Measurements from ENCODE around the gene PPM1N.

Gene PPM1N

DNA sequence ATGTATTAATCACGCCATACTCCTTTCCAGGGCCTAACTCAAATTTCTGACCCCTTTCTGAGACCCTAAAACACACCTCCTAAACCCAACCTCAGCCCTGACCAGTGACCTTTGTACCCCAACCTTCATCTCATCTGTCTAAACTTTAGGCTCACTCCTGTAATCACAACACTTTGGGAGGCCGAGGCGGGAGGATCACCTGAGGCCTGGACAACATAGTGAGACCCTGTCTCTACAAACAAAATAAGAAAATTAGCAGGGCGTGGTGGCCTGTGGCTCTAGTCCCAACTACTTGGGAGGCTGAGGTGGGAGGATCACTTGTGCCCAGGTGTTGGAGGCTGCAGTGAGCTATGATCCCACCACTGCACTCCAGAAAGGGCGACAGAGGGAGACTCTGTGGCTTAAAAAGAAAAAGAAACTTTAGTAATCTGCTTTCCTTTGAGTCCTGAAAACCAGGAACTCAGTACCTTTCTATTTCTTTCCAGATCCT, 6.1 kb upstream of the PPM1N start:
- DNase-seq (ENCODE audit: low read depth), result no peak

- DNase-seq (ENCODE audit: low read depth), result peak; percentile 79
Observed at GRCh38 chr19:45492627-45493470, 5.4 kb upstream of the PPM1N start.

DNA sequence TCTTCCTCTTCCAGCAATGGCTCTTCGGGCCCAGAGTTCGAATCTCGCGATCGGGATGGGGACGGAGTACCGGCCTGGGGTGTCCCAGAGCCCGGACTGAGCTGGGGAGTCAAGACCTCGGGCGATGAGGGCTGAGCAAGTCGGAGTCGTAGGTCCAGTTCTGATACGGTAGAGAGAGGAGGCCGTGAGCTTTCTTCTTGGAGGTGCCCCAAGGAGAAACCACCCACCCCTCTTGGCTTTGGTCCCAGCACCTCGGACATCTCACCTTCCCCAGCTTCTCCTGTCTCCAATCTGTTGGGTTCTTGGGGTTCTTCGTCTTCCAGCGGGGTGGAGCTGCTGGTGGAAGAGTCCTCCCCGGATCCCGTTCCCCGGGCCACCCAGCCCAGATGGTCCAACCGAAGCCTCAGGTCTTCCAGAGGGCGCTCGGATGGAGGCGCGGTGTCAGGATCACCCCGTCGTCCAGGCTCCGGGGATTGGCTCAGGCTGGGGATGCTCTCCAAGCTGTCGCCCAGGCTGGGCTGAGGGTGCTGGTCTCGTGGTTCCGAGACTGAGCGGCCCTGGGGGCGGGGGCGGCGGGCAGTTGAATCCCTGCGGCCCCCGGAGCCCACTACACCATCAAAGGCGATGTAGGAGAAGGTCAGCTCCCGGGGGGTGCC, 3.9 kb upstream of the PPM1N start:
- no peak for DNase-seq (ENCODE audit: low read depth)

DNA sequence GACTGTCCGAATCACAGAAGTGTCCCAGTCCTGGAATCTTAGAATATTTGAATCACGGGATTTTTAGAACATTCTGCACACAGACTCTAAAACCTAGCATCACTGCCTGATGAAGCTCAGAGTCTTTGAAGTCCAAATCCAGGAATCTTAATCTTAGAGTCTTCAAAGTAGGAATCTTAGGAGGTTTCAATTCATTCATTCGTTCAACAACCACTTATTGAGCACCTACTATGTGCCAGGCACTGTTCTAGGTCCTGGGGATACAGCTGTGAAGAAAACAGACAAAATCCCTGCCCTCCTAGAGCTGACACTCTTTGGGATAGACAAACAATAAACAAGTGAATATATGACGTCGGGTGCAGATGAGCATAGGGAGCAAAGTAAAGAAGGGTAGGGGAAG, 3.1 kb upstream of the PPM1N start:
- no peak for DNase-seq (ENCODE audit: low read depth)

GRCh38 chr19:45496349-45496953, 1.8 kb upstream of the PPM1N start:
- DNase-seq (ENCODE audit: low read depth), result no peak

DNA sequence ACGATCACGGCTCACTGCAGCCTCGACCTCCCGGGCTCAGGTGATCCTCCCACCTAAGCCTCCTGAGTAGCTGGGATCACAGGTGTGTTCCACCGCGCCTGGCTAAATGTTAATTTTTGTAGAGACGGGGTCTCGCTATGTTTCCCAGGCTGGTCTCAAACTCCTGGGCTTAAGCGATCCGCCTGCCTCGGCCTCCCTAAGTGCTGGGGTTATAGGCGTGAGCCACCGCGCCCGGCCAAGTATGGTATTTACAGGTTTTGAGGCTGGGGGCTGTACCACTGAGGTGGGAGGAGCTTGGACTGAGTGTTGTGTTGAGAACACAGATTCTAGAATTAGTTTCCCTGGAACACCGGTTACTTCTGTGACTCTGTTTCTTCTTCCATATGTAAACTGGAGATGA, 452 bp upstream of the PPM1N start:
- no peak for DNase-seq (ENCODE audit: low read depth)

- DNase-seq (ENCODE audit: low read depth), result no peak
Observed at GRCh38 chr19:45499196-45500180, 1.2 kb downstream of the PPM1N start.

- DNase-seq (ENCODE audit: low read depth), result no peak
Observed at GRCh38 chr19:45500918-45501729, 2.9 kb downstream of the PPM1N start.

DNA sequence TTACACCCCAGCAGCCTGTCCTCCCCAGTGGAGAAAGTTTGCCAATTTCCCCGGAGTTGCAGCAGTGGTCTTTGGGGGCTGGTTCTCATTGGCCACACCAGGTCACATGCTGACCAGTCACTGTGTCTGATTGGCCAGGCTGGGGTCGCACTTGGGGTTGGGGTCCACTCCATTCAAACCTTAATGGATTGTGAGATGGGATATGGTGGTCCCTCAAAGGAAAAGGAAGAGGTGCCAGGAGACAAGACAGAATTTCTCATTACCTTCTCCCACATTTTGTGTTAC, 3.4 kb downstream of the PPM1N start:
- DNase-seq (ENCODE audit: low read depth), result no peak

DNA sequence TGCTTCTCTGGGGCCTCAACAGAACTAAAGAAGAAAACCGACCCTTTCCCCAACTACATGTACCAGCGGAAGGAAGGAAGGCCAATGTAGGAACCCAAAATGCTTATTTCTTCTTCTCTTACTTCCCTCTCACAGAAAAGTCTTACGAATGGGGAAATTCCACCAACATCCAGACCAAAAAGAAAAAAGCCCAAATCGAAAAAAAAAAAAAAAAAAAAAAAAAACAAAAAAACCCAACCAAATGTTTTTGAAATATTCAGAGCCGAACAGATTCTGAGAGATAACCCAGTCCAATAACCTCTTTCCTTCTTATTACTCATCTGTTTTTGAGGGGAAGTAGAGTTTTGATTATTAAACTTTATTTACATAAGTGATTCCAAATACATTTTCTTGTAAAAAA, 3.9 kb downstream of the PPM1N start:
- DNase-seq (ENCODE audit: low read depth), result no peak

DNA sequence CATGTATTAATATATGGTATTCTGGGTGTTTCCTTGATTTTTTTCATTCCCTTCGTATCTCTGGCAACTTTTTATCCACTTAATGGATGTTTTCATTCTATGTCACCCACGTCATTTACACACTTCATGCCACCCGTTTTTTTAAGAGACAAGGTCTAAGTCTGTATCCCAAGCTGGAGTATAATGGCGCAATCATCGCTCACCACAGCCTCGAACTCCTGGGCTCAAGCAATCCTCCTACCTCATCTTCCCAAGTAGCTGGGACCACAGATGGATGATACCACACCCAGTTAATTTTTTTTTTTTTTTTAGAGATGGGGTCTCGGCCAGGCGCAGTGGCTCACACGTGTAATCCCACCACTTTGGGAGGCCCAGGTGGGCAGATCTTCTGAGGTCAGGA, 5.7 kb downstream of the PPM1N start:
- DNase-seq (ENCODE audit: low read depth), result no peak

- DNase-seq (ENCODE audit: low read depth), result no peak
Observed at GRCh38 chr19:45505151-45505995, 7.1 kb downstream of the PPM1N start.

- DNase-seq (ENCODE audit: low read depth), result no peak
Observed at GRCh38 chr19:45505996-45506245, 7.7 kb downstream of the PPM1N start.

- no peak for DNase-seq (ENCODE audit: low read depth)
Observed at GRCh38 chr19:45506246-45506988, 8.2 kb downstream of the PPM1N start.

DNA sequence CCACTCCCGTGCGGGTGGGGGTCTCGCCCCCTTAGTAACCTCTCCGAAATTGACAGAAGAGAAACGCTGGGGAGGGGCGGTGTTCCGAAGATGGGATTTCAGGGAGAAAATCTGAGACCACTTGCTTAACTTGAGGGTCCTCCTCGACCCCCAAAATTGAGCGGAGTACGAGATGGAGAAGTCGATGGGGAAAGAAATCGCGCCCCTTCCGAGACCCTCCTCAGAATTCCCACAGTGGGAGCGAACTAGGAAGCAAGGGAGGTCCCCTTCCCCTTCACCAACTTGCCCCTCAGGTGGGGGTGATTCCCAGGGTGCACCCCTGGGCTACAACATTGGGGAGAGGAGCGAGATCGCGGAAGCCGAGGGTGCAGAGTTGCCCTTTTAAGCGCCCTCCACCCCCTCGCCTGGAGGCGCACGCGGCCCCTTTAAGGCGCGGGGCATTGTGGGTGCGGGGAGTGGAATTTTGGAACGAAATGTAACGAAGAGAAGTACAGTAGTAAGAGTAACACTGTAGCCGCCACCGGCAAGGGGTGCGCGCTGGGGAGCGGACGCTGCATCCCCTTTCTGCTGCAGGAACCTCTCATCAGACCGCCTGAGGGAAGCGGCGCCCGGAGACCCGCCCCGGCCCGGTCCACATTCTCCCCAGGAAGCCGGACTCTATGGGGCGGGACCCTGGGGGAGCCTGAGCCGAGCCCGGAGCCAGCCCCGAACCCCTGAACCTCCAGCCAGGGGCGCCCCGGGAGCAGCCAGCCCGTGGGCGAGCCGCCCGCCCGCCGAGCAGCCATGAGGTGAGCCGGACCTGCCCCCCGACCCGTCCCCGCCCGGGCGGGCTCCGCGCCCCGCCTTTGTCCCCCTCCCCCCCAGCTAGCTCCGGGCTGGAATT, 9.0 kb downstream of the PPM1N start, which contains the start of gene VASP:
VASP (plus strand) TSS at position 491 of the 883 bp plus-strand sequence; CDS start at position 784, 293 bp downstream.
- DNase-seq (ENCODE audit: low read depth), result no peak

GRCh38 chr19:45507872-45508416, 9.7 kb downstream of the PPM1N start:
- DNase-seq (ENCODE audit: low read depth), result no peak

GRCh38 chr19:45508417-45508860, 10.2 kb downstream of the PPM1N start:
- DNase-seq (ENCODE audit: low read depth), result no peak
